NCI-H526 treated with DMSO at 0.1 percent for 48 hours (cell line): ENCODE data around the gene TUBB4A.

Source experiments
- DNase-seq: peaks from one replicate; lab custom pipeline; 2025; lab: John Stamatoyannopoulos, UW

Gene TUBB4A

GRCh38 chr19:6494438-6495036 is 7.6 kb downstream of the TUBB4A start:
- DNase-seq: no peak

GRCh38 chr19:6491802-6492592 is 10.1 kb downstream of the TUBB4A start:
- DNase-seq: no peak

GRCh38 chr19:6490134-6490533 is 12.0 kb downstream of the TUBB4A start:
- no peak for DNase-seq

GRCh38 chr19:6489278-6490061 is 12.6 kb downstream of the TUBB4A start:
- DNase-seq: no peak

- no peak for DNase-seq
Observed at GRCh38 chr19:6484831-6485230, 17.3 kb downstream of the TUBB4A start.

- DNase-seq: no peak
Observed at GRCh38 chr19:6484230-6484629, 17.9 kb downstream of the TUBB4A start.

- DNase-seq: no peak
Observed at GRCh38 chr19:6483235-6483634, 18.9 kb downstream of the TUBB4A start.

GRCh38 chr19:6482343-6482686 is 19.8 kb downstream of the TUBB4A start:
- no peak for DNase-seq

GRCh38 chr19:6481541-6482342 is 20.4 kb downstream of the TUBB4A start, which contains the start of gene DENND1C:
Gene DENND1C (minus strand): TSS chr19:6481787. CDS start chr19:6481695, 92 bp downstream.
- DNase-seq: no peak

GRCh38 chr19:6480848-6481415 is 21.2 kb downstream of the TUBB4A start:
- no peak for DNase-seq

- DNase-seq: no peak
Observed at GRCh38 chr19:6479836-6480398, 22.2 kb downstream of the TUBB4A start.

- DNase-seq: no peak
Observed at GRCh38 chr19:6478815-6479214, 23.3 kb downstream of the TUBB4A start.

- no peak for DNase-seq
Observed at GRCh38 chr19:6476896-6477431, 25.1 kb downstream of the TUBB4A start.

- peak; percentile 50 for DNase-seq
Observed at GRCh38 chr19:6476155-6476895, 25.8 kb downstream of the TUBB4A start.

- DNase-seq: no peak
Observed at GRCh38 chr19:6475321-6476108, 26.6 kb downstream of the TUBB4A start.

GRCh38 chr19:6473647-6474046 is 28.5 kb downstream of the TUBB4A start:
- no peak for DNase-seq

- no peak for DNase-seq
Observed at GRCh38 chr19:6472713-6473112, 29.4 kb downstream of the TUBB4A start.

GRCh38 chr19:6471076-6471475 is 31.0 kb downstream of the TUBB4A start:
- no peak for DNase-seq

GRCh38 chr19:6470173-6470572 is 31.9 kb downstream of the TUBB4A start:
- DNase-seq: no peak

- no peak for DNase-seq
Observed at GRCh38 chr19:6467384-6467783, 34.7 kb downstream of the TUBB4A start.
